Ishikawa (cell line): ENCODE measurements around the gene AGPAT4.

Experiments
- CEBPB ChIP-seq: IDR thresholded peaks from 2 replicates; pipeline ENCODE4 v1.6.1; 2012
- CREB1 ChIP-seq: IDR thresholded peaks from 2 replicates; pipeline ENCODE4 v1.6.1; 2012; ENCODE audit warnings: low read depth
- EGR1 ChIP-seq: IDR thresholded peaks from 2 replicates; pipeline ENCODE4 v1.6.1; 2012
- EP300 ChIP-seq: IDR thresholded peaks from 2 replicates; pipeline ENCODE4 v1.6.1; 2012; ENCODE audit warnings: borderline replicate concordance
- FOXM1 ChIP-seq: IDR thresholded peaks from 2 replicates; pipeline ENCODE4 v1.6.1; 2012; ENCODE audit warnings: low read depth, borderline replicate concordance
- MAX ChIP-seq: IDR thresholded peaks from 2 replicates; pipeline ENCODE4 v1.6.1; 2012
- NFIC ChIP-seq: IDR thresholded peaks from 2 replicates; pipeline ENCODE4 v1.6.1; 2012
- RAD21 ChIP-seq: IDR thresholded peaks from 2 replicates; pipeline ENCODE4 v1.6.1; 2012; ENCODE audit warnings: low read depth
- REST ChIP-seq: IDR thresholded peaks from 2 replicates; pipeline ENCODE4 v1.6.1; 2012; ENCODE audit warnings: low read depth, mild to moderate bottlenecking
- TAF1 ChIP-seq: IDR thresholded peaks from 2 replicates; pipeline ENCODE4 v1.6.1; 2012; ENCODE audit warnings: low read depth, mild to moderate bottlenecking
- TCF12 ChIP-seq: IDR thresholded peaks from 2 replicates; pipeline ENCODE4 v1.6.1; 2012; ENCODE audit warnings: low read depth
- TEAD4 ChIP-seq: IDR thresholded peaks from 2 replicates; pipeline ENCODE4 v1.6.1; 2012
- USF1 ChIP-seq: IDR thresholded peaks from 2 replicates; pipeline ENCODE4 v1.6.1; 2012
- YY1 ChIP-seq: IDR thresholded peaks from 2 replicates; pipeline ENCODE4 v1.6.1; 2012; ENCODE audit warnings: low read depth
- ZBTB7A ChIP-seq: IDR thresholded peaks from 2 replicates; pipeline ENCODE4 v1.6.1; 2012; ENCODE audit warnings: low read depth

Gene AGPAT4

GRCh38 chr6:161261816-161262215 lies 12.0 kb downstream of the AGPAT4 start:
- no peak for TF ChIP-seq NFIC
- no peak for TF ChIP-seq REST
- TF ChIP-seq CEBPB: no peak
- no peak for TF ChIP-seq TAF1
- TF ChIP-seq USF1: no peak
- TF ChIP-seq MAX: no peak
- no peak for TF ChIP-seq EP300
- TF ChIP-seq TEAD4: no peak
- TF ChIP-seq EGR1: no peak
- no peak for TF ChIP-seq RAD21
- TF ChIP-seq CREB1: no peak
- no peak for TF ChIP-seq YY1
- no peak for TF ChIP-seq FOXM1
- no peak for TF ChIP-seq ZBTB7A
- TF ChIP-seq TCF12: no peak

GRCh38 chr6:161261325-161261724 lies 12.5 kb downstream of the AGPAT4 start:
- TF ChIP-seq CREB1 (no peak), CEBPB (no peak)

GRCh38 chr6:161259302-161259701 lies 14.6 kb downstream of the AGPAT4 start:
- TF ChIP-seq EGR1 (no peak), TAF1 (no peak), YY1 (no peak), NFIC (no peak), REST (no peak), ZBTB7A (no peak), RAD21 (no peak), EP300 (no peak), FOXM1 (no peak), TEAD4 (no peak), TCF12 (no peak), MAX (no peak), CEBPB (no peak), USF1 (no peak), CREB1 (no peak)

GRCh38 chr6:161257793-161258457 lies 15.9 kb downstream of the AGPAT4 start:
- TF ChIP-seq MAX (no peak), FOXM1 (no peak), CEBPB (no peak)

- TF ChIP-seq RAD21 (no peak), YY1 (no peak), FOXM1 (no peak), MAX (no peak), USF1 (no peak), NFIC (no peak), TAF1 (no peak), REST (no peak), CREB1 (no peak), TCF12 (no peak), ZBTB7A (no peak), CEBPB (no peak), TEAD4 (no peak), EGR1 (no peak), EP300 (no peak)
These were observed 17.5 kb downstream of the AGPAT4 start for GRCh38 chr6:161256407-161256806.
